Mesendoderm (in vitro differentiated cells): ENCODE results near the gene LAMA4.

Experiments used
- DNase-seq: peaks from one replicate; pipeline ENCODE4 v3.0.0; 2013
- H2AK5ac ChIP-seq: 2 replicates; pipeline ENCODE4 v1.6.1; 2013; ENCODE audit warnings: low read length, inconsistent platforms
- H2BK120ac ChIP-seq: 2 replicates; pipeline ENCODE4 v1.6.1; 2013; ENCODE audit warnings: low read depth, mild to moderate bottlenecking, low read length, moderate library complexity, mixed read lengths
- H2BK15ac ChIP-seq: replicated peaks from 2 replicates; pipeline ENCODE4 v1.6.1; 2013; ENCODE audit warnings: low read depth, mild to moderate bottlenecking, moderate library complexity
- H2BK5ac ChIP-seq: 2 replicates; pipeline ENCODE4 v1.6.1; 2013; ENCODE audit warnings: low read length, inconsistent platforms
- H3K18ac ChIP-seq: 2 replicates; pipeline ENCODE4 v1.6.1; 2013; ENCODE audit warnings: mild to moderate bottlenecking, low read length, mixed read lengths
- H3K23ac ChIP-seq: one replicate; pipeline ENCODE4 v1.6.1; 2013; ENCODE audit warnings: low read length
- H3K27ac ChIP-seq: 2 replicates; pipeline ENCODE4 v1.5.1; 2013; ENCODE audit warnings: low read depth, mild to moderate bottlenecking, inconsistent platforms, low read length, moderate library complexity
- H3K27me3 ChIP-seq: 2 replicates; pipeline ENCODE4 v1.6.1; 2013; ENCODE audit warnings: low read length, control low read depth, mild to moderate bottlenecking, inconsistent platforms; ENCODE audit not compliant: insufficient read depth, poor library complexity
- H3K36me3 ChIP-seq: 2 replicates; pipeline ENCODE4 v1.6.1; 2013; ENCODE audit warnings: low read length, inconsistent platforms; ENCODE audit not compliant: control insufficient read depth, insufficient read depth
- H3K4ac ChIP-seq: one replicate; pipeline ENCODE4 v1.6.1; 2013; ENCODE audit warnings: low read depth, mild to moderate bottlenecking, low read length, moderate library complexity
- H3K4me1 ChIP-seq: 2 replicates; pipeline ENCODE4 v1.6.1; 2013; ENCODE audit warnings: low read depth, low read length, inconsistent platforms; ENCODE audit not compliant: control insufficient read depth
- H3K4me2 ChIP-seq: 2 replicates; pipeline ENCODE4 v1.6.1; 2013; ENCODE audit warnings: low read length
- H3K4me3 ChIP-seq: 2 replicates; pipeline ENCODE4 v1.5.1; 2013; ENCODE audit warnings: mild to moderate bottlenecking, low read length
- H3K56ac ChIP-seq: one replicate; pipeline ENCODE4 v1.6.1; 2013; ENCODE audit warnings: low read length
- H3K79me1 ChIP-seq: 2 replicates; pipeline ENCODE4 v1.6.1; 2013; ENCODE audit warnings: low read length, inconsistent platforms
- H3K79me2 ChIP-seq: 2 replicates; pipeline ENCODE4 v1.6.1; 2013; ENCODE audit warnings: mild to moderate bottlenecking, low read length; ENCODE audit not compliant: control insufficient read depth, insufficient read depth
- H3K9ac ChIP-seq: 2 replicates; pipeline ENCODE4 v1.6.1; 2013; ENCODE audit warnings: low read length, inconsistent platforms
- H4K5ac ChIP-seq: one replicate; pipeline ENCODE4 v1.6.1; 2013; ENCODE audit warnings: low read length
- H4K8ac ChIP-seq: one replicate; pipeline ENCODE4 v1.6.1; 2013; ENCODE audit warnings: low read depth, mild to moderate bottlenecking, control low read depth, low read length, moderate library complexity
- WGBS: extraction: QIAGEN DNeasy Blood & Tissue Kit; methylation state at CpG from one replicate; pipeline ENCODE4 v1.1.7; 2013; ENCODE audit warnings: low lambda C conversion rate, missing lambda C conversion rate; ENCODE audit not compliant: insufficient coverage; ENCODE audit errors: extremely low coverage; 5-methylcytosine and 5-hydroxymethylcytosine counted together

Gene LAMA4

GRCh38 chr6:112281821-112282615 lies 27.7 kb upstream of the LAMA4 start:
- no peaks in the 10 kb centered on the region for H3K79me2 ChIP-seq
- no peak overlapping the region for H3K18ac ChIP-seq
- no peak overlapping the region for H4K8ac ChIP-seq
- no peak overlapping the region for H2BK15ac ChIP-seq
- H3K27ac ChIP-seq, result no peak overlapping the region
- H3K4ac ChIP-seq, result no peak overlapping the region
- H2BK120ac ChIP-seq, result no peak overlapping the region
- no peak overlapping the region for H3K4me3 ChIP-seq
- peak; percentile 48 for DNase-seq
- H3K9ac ChIP-seq, result no peak overlapping the region
- WGBS, result no CpG with 5 or more reads among the region's 4 CpGs
- H3K23ac ChIP-seq, result no peak overlapping the region
- no peak overlapping the region for H3K4me2 ChIP-seq
- H3K56ac ChIP-seq, result no peak overlapping the region
- H3K36me3 ChIP-seq, result no peaks in the 10 kb centered on the region
- no peak overlapping the region for H2BK5ac ChIP-seq
- H3K4me1 ChIP-seq, result no peaks in the 10 kb centered on the region
- no peak overlapping the region for H4K5ac ChIP-seq
- H3K79me1 ChIP-seq, result no peaks in the 10 kb centered on the region
- H3K27me3 ChIP-seq, result no peaks in the 10 kb centered on the region
- H2AK5ac ChIP-seq, result no peak overlapping the region

GRCh38 chr6:112279031-112279935 lies 24.9 kb upstream of the LAMA4 start:
- H3K27me3 ChIP-seq, result no peaks in the 10 kb centered on the region
- H2BK5ac ChIP-seq, result no peak overlapping the region
- no peak overlapping the region for H2BK15ac ChIP-seq
- no peak overlapping the region for H3K23ac ChIP-seq
- H3K36me3 ChIP-seq, result no peaks in the 10 kb centered on the region
- no peak overlapping the region for H4K8ac ChIP-seq
- no peak overlapping the region for H2AK5ac ChIP-seq
- H3K18ac ChIP-seq, result no peak overlapping the region
- H3K79me1 ChIP-seq, result no peaks in the 10 kb centered on the region
- H3K27ac ChIP-seq, result no peak overlapping the region
- no peaks in the 10 kb centered on the region for H3K79me2 ChIP-seq
- no peak overlapping the region for H4K5ac ChIP-seq
- H3K9ac ChIP-seq, result no peak overlapping the region
- no peaks in the 10 kb centered on the region for H3K4me1 ChIP-seq
- H3K56ac ChIP-seq, result no peak overlapping the region
- no peak overlapping the region for H3K4me3 ChIP-seq
- no peak overlapping the region for H2BK120ac ChIP-seq
- no peak for DNase-seq
- no peak overlapping the region for H3K4me2 ChIP-seq
- no CpG with 5 or more reads among the region's 5 CpGs for WGBS
- H3K4ac ChIP-seq, result no peak overlapping the region

GRCh38 chr6:112275365-112275764 lies 21.0 kb upstream of the LAMA4 start:
- Histone ChIP-seq H3K36me3 (no peaks in the 10 kb centered on the region), H3K4ac (no peak overlapping the region), H3K27me3 (no peaks in the 10 kb centered on the region), H3K79me1 (no peaks in the 10 kb centered on the region), H3K18ac (no peak overlapping the region), H2BK5ac (no peak overlapping the region), H3K56ac (no peak overlapping the region), H3K27ac (no peak overlapping the region), H3K4me1 (no peaks in the 10 kb centered on the region), H3K4me2 (no peak overlapping the region), H4K8ac (no peak overlapping the region), H3K9ac (no peak overlapping the region), H4K5ac (no peak overlapping the region), H3K23ac (no peak overlapping the region), H2BK120ac (no peak overlapping the region), H3K79me2 (no peaks in the 10 kb centered on the region), H3K4me3 (no peak overlapping the region), H2BK15ac (no peak overlapping the region), H2AK5ac (no peak overlapping the region)
- DNase-seq, result no peak

- Histone ChIP-seq H3K27ac (no peak overlapping the region), H2BK120ac (no peak overlapping the region), H3K18ac (no peak overlapping the region), H3K27me3 (no peaks in the 10 kb centered on the region), H3K9ac (no peak overlapping the region), H3K4ac (no peak overlapping the region), H3K23ac (no peak overlapping the region), H3K4me3 (no peak overlapping the region), H4K5ac (no peak overlapping the region), H2BK5ac (no peak overlapping the region), H3K79me1 (no peaks in the 10 kb centered on the region), H3K4me2 (no peak overlapping the region), H2BK15ac (no peak overlapping the region), H3K4me1 (no peaks in the 10 kb centered on the region), H2AK5ac (no peak overlapping the region), H3K56ac (no peak overlapping the region), H3K79me2 (no peaks in the 10 kb centered on the region), H3K36me3 (no peaks in the 10 kb centered on the region), H4K8ac (no peak overlapping the region)
- DNase-seq, result no peak
- whole genome bisulfite sequencing, result no CpG with 5 or more reads among the region's 1 CpG
These were observed 20.4 kb upstream of the LAMA4 start for GRCh38 chr6:112274774-112275173.

- Histone ChIP-seq H3K27me3 (no peaks in the 10 kb centered on the region), H3K4me1 (no peaks in the 10 kb centered on the region), H2BK15ac (no peak overlapping the region), H2BK5ac (no peak overlapping the region), H3K79me2 (no peaks in the 10 kb centered on the region), H2BK120ac (no peak overlapping the region), H3K4me3 (no peak overlapping the region), H3K27ac (no peak overlapping the region), H3K9ac (no peak overlapping the region), H3K18ac (no peak overlapping the region), H3K23ac (no peak overlapping the region), H3K36me3 (no peaks in the 10 kb centered on the region), H3K4me2 (no peak overlapping the region), H2AK5ac (no peak overlapping the region), H4K5ac (no peak overlapping the region), H3K79me1 (no peaks in the 10 kb centered on the region), H3K4ac (no peak overlapping the region), H4K8ac (no peak overlapping the region), H3K56ac (no peak overlapping the region)
- no peak for DNase-seq
- WGBS, result no CpG with 5 or more reads among the region's 3 CpGs
These were observed 18.4 kb upstream of the LAMA4 start for GRCh38 chr6:112272799-112273198.
